ENCODE data around the gene LRRC32. TPM values are rescaled to one million over a fixed set of nuclear protein-coding genes. Genes with fewer than 3 reads are reported as not detected.
A peak's percentile ranks its signal among the peaks of the same experiment; 100 is the strongest.

The LRRC32 gene
- total RNA-seq, 6 donors from 2014 or later = 41.3 to 118 (median 60.3) TPM

GRCh38 chr11:76653012-76653673 lies 17.4 kb downstream of the LRRC32 start:
- peak overlapping the region in 3 of 4 donors; percentile 37 to 72 (median 72) for H3K27ac ChIP-seq
- ATAC-seq (ENCODE audit: low FRiP score in 2 of 2) (peak in 1 of 2 donors; percentile 16), DNase-seq (peak in 1 of 2 donors; percentile 16)
- H3K27me3 ChIP-seq = no peaks in the 10 kb centered on the region
- no peak for TF ChIP-seq POLR2AphosphoS5 (IDR thresholded peaks at IDR 0.05)
- TF ChIP-seq CTCF (IDR thresholded peaks at IDR 0.05) = no peak
- no peak for TF ChIP-seq EP300 (IDR thresholded peaks at IDR 0.05)
- TF ChIP-seq POLR2A (IDR thresholded peaks at IDR 0.05) = no peak
- no peak overlapping the region for H3K4me3 ChIP-seq
- 72 to 78% methylated on average over 12 of the region's 12 CpGs for WGBS, 2 donors
- no peaks in the 10 kb centered on the region for H3K9me3 ChIP-seq
- H3K4me1 ChIP-seq = peaks cover 5 to 39% (median 23%) of the 10 kb centered on the region in 4 donors
- peaks cover 0 to 12% (median 3%) of the 10 kb centered on the region in 4 donors for H3K36me3 ChIP-seq

GRCh38 chr11:76649851-76650372 lies 20.6 kb downstream of the LRRC32 start:
- peaks cover 3 to 13% (median 10%) of the 10 kb centered on the region in 4 donors for H3K4me1 ChIP-seq
- H3K9me3 ChIP-seq = no peaks in the 10 kb centered on the region
- H3K27me3 ChIP-seq = no peaks in the 10 kb centered on the region
- peak in 1 of 2 donors; percentile 6 for DNase-seq
- TF ChIP-seq POLR2AphosphoS5 (IDR thresholded peaks at IDR 0.05) (no peak), POLR2A (IDR thresholded peaks at IDR 0.05) (no peak), CTCF (IDR thresholded peaks at IDR 0.05) (no peak), EP300 (IDR thresholded peaks at IDR 0.05) (no peak)
- WGBS, 2 donors = 77 to 80% methylated on average over 2 of the region's 2 CpGs
- H3K4me3 ChIP-seq = no peak overlapping the region
- ATAC-seq (ENCODE audit: low FRiP score in 2 of 2) = no peak
- H3K27ac ChIP-seq = no peak overlapping the region
- no peaks in the 10 kb centered on the region for H3K36me3 ChIP-seq

GRCh38 chr11:76649011-76649410 lies 21.5 kb downstream of the LRRC32 start:
- no peak for ATAC-seq (ENCODE audit: low FRiP score in 2 of 2)
- Histone ChIP-seq H3K4me3 (no peak overlapping the region), H3K4me1 (peaks cover 0 to 5% (median 1%) of the 10 kb centered on the region in 4 donors), H3K27me3 (no peaks in the 10 kb centered on the region), H3K36me3 (no peaks in the 10 kb centered on the region), H3K27ac (no peak overlapping the region), H3K9me3 (no peaks in the 10 kb centered on the region)
- TF ChIP-seq POLR2AphosphoS5 (IDR thresholded peaks at IDR 0.05) (no peak), CTCF (IDR thresholded peaks at IDR 0.05) (no peak), POLR2A (IDR thresholded peaks at IDR 0.05) (no peak), EP300 (IDR thresholded peaks at IDR 0.05) (no peak)
- DNase-seq = no peak
- 76 to 79% methylated on average over 6 of the region's 6 CpGs for WGBS, 2 donors

GRCh38 chr11:76648061-76648460 lies 22.5 kb downstream of the LRRC32 start:
- Histone ChIP-seq H3K4me3 (no peak overlapping the region), H3K27ac (no peak overlapping the region), H3K36me3 (no peaks in the 10 kb centered on the region), H3K9me3 (no peaks in the 10 kb centered on the region), H3K4me1 (peaks cover 0 to 4% (median 0%) of the 10 kb centered on the region in 4 donors), H3K27me3 (no peaks in the 10 kb centered on the region)
- ATAC-seq (ENCODE audit: low FRiP score in 2 of 2) = no peak
- TF ChIP-seq EP300 (IDR thresholded peaks at IDR 0.05) = no peak
- TF ChIP-seq POLR2AphosphoS5 (IDR thresholded peaks at IDR 0.05) = no peak
- TF ChIP-seq POLR2A (IDR thresholded peaks at IDR 0.05) = no peak
- no peak for TF ChIP-seq CTCF (IDR thresholded peaks at IDR 0.05)
- DNase-seq = peak in 1 of 2 donors; percentile 7
